HG03196 (cell line): ENCODE measurements around the gene GDF10.

Experiments used
- ATAC-seq: cut with Tn5 transposase; IDR thresholded peaks from one replicate; pipeline ENCODE4 v1.9.1; 2021; ENCODE audit not compliant: unreplicated experiment

Gene GDF10

GRCh38 chr10:47299611-47300428, at the start of gene GDF10:
GDF10 (plus strand) TSS chr10:47300197; CDS start chr10:47300652, 455 bp downstream.
- no peak for ATAC-seq

- no peak for ATAC-seq
These were observed 47.8 kb upstream of the GDF10 start for GRCh38 chr10:47252093-47252780.

- no peak for ATAC-seq
These were observed 46.9 kb upstream of the GDF10 start for GRCh38 chr10:47253030-47253637.

- no peak for ATAC-seq
These were observed 46.2 kb upstream of the GDF10 start for GRCh38 chr10:47253651-47254375.

GRCh38 chr10:47254611-47255010, 45.4 kb upstream of the GDF10 start:
- ATAC-seq: no peak

GRCh38 chr10:47255033-47255813, 44.8 kb upstream of the GDF10 start:
- ATAC-seq: no peak

- ATAC-seq: no peak
These were observed 44.1 kb upstream of the GDF10 start for GRCh38 chr10:47255866-47256265.

GRCh38 chr10:47256751-47257336, 43.2 kb upstream of the GDF10 start:
- ATAC-seq: no peak

GRCh38 chr10:47257396-47258120, 42.4 kb upstream of the GDF10 start:
- ATAC-seq: no peak

- no peak for ATAC-seq
These were observed 41.1 kb upstream of the GDF10 start for GRCh38 chr10:47258921-47259320.

- ATAC-seq: no peak
These were observed 40.5 kb upstream of the GDF10 start for GRCh38 chr10:47259466-47259865.

GRCh38 chr10:47260505-47261111, 39.4 kb upstream of the GDF10 start:
- no peak for ATAC-seq

GRCh38 chr10:47261121-47261520, 38.9 kb upstream of the GDF10 start:
- peak; percentile 96 for ATAC-seq

- no peak for ATAC-seq
These were observed 38.4 kb upstream of the GDF10 start for GRCh38 chr10:47261556-47261955.

- no peak for ATAC-seq
These were observed 37.1 kb upstream of the GDF10 start for GRCh38 chr10:47262606-47263533.

- no peak for ATAC-seq
These were observed 35.2 kb upstream of the GDF10 start for GRCh38 chr10:47264797-47265281.

- ATAC-seq: no peak
These were observed 33.4 kb upstream of the GDF10 start for GRCh38 chr10:47266602-47267001.

- no peak for ATAC-seq
These were observed 31.3 kb upstream of the GDF10 start for GRCh38 chr10:47268696-47269095.
